ENCODE measurements around the gene SCN8A.

SCN8A gene

GRCh38 chr12:51669271-51669670, 78.2 kb downstream of the SCN8A start:
- H3K4me3 ChIP-seq (ENCODE audit: low read depth, low read length), result no peak overlapping the region
- H3K4me1 ChIP-seq (ENCODE audit: control insufficient read depth, insufficient read depth, low read length, unreplicated experiment), result peaks cover 10% of the 10 kb centered on the region
- H3K27ac ChIP-seq (ENCODE audit: low read depth, low read length), result no peak overlapping the region
- H2AFZ ChIP-seq (ENCODE audit: low read length, unreplicated experiment), result no peak overlapping the region
- H3K79me2 ChIP-seq (ENCODE audit: control insufficient read depth, insufficient read depth, low read length, unreplicated experiment), result no peaks in the 10 kb centered on the region
- no peaks in the 10 kb centered on the region for H3K36me3 ChIP-seq (ENCODE audit: insufficient read depth, low read length)
- no peaks in the 10 kb centered on the region for H3K27me3 ChIP-seq (ENCODE audit: insufficient read depth, low read length)

- Histone ChIP-seq H3K36me3 (ENCODE audit: insufficient read depth, low read length) (no peaks in the 10 kb centered on the region), H3K4me1 (ENCODE audit: control insufficient read depth, insufficient read depth, low read length, unreplicated experiment) (peaks cover 10% of the 10 kb centered on the region), H3K27me3 (ENCODE audit: insufficient read depth, low read length) (no peaks in the 10 kb centered on the region), H2AFZ (ENCODE audit: low read length, unreplicated experiment) (no peak overlapping the region), H3K4me3 (ENCODE audit: low read depth, low read length) (no peak overlapping the region), H3K27ac (ENCODE audit: low read depth, low read length) (no peak overlapping the region), H3K79me2 (ENCODE audit: control insufficient read depth, insufficient read depth, low read length, unreplicated experiment) (no peaks in the 10 kb centered on the region)
Observed at GRCh38 chr12:51669996-51670395, 79.0 kb downstream of the SCN8A start.

- no peaks in the 10 kb centered on the region for H3K27me3 ChIP-seq (ENCODE audit: insufficient read depth, low read length)
- no peak overlapping the region for H3K4me3 ChIP-seq (ENCODE audit: low read depth, low read length)
- H3K36me3 ChIP-seq (ENCODE audit: insufficient read depth, low read length), result no peaks in the 10 kb centered on the region
- no peaks in the 10 kb centered on the region for H3K79me2 ChIP-seq (ENCODE audit: control insufficient read depth, insufficient read depth, low read length, unreplicated experiment)
- no peak overlapping the region for H3K27ac ChIP-seq (ENCODE audit: low read depth, low read length)
- H2AFZ ChIP-seq (ENCODE audit: low read length, unreplicated experiment), result no peak overlapping the region
- peaks cover 10% of the 10 kb centered on the region for H3K4me1 ChIP-seq (ENCODE audit: control insufficient read depth, insufficient read depth, low read length, unreplicated experiment)
Observed at GRCh38 chr12:51672334-51672733, 81.3 kb downstream of the SCN8A start.

GRCh38 chr12:51675071-51675803, 84.2 kb downstream of the SCN8A start:
- no peaks in the 10 kb centered on the region for H3K36me3 ChIP-seq (ENCODE audit: insufficient read depth, low read length)
- no peaks in the 10 kb centered on the region for H3K27me3 ChIP-seq (ENCODE audit: insufficient read depth, low read length)
- H3K27ac ChIP-seq (ENCODE audit: low read depth, low read length), result no peak overlapping the region
- H3K4me3 ChIP-seq (ENCODE audit: low read depth, low read length), result no peak overlapping the region
- peaks cover 14% of the 10 kb centered on the region for H3K4me1 ChIP-seq (ENCODE audit: control insufficient read depth, insufficient read depth, low read length, unreplicated experiment)
- H2AFZ ChIP-seq (ENCODE audit: low read length, unreplicated experiment), result no peak overlapping the region
- no peaks in the 10 kb centered on the region for H3K79me2 ChIP-seq (ENCODE audit: control insufficient read depth, insufficient read depth, low read length, unreplicated experiment)

GRCh38 chr12:51676875-51677274, 85.8 kb downstream of the SCN8A start:
- Histone ChIP-seq H3K4me1 (ENCODE audit: control insufficient read depth, insufficient read depth, low read length, unreplicated experiment) (peaks cover 13% of the 10 kb centered on the region), H3K79me2 (ENCODE audit: control insufficient read depth, insufficient read depth, low read length, unreplicated experiment) (no peaks in the 10 kb centered on the region), H3K27ac (ENCODE audit: low read depth, low read length) (no peak overlapping the region), H2AFZ (ENCODE audit: low read length, unreplicated experiment) (no peak overlapping the region), H3K27me3 (ENCODE audit: insufficient read depth, low read length) (no peaks in the 10 kb centered on the region), H3K36me3 (ENCODE audit: insufficient read depth, low read length) (no peaks in the 10 kb centered on the region), H3K4me3 (ENCODE audit: low read depth, low read length) (no peak overlapping the region)

- Histone ChIP-seq H3K36me3 (ENCODE audit: insufficient read depth, low read length) (no peaks in the 10 kb centered on the region), H3K4me3 (ENCODE audit: low read depth, low read length) (no peak overlapping the region), H3K27ac (ENCODE audit: low read depth, low read length) (no peak overlapping the region), H3K27me3 (ENCODE audit: insufficient read depth, low read length) (no peaks in the 10 kb centered on the region), H2AFZ (ENCODE audit: low read length, unreplicated experiment) (no peak overlapping the region), H3K4me1 (ENCODE audit: control insufficient read depth, insufficient read depth, low read length, unreplicated experiment) (peaks cover 8% of the 10 kb centered on the region), H3K79me2 (ENCODE audit: control insufficient read depth, insufficient read depth, low read length, unreplicated experiment) (no peaks in the 10 kb centered on the region)
Observed at GRCh38 chr12:51677284-51677968, 86.4 kb downstream of the SCN8A start.

GRCh38 chr12:51678086-51678724, 87.2 kb downstream of the SCN8A start:
- Histone ChIP-seq H3K4me3 (ENCODE audit: low read depth, low read length) (no peak overlapping the region), H2AFZ (ENCODE audit: low read length, unreplicated experiment) (no peak overlapping the region), H3K79me2 (ENCODE audit: control insufficient read depth, insufficient read depth, low read length, unreplicated experiment) (no peaks in the 10 kb centered on the region)

GRCh38 chr12:51682981-51683380, 91.9 kb downstream of the SCN8A start:
- Histone ChIP-seq H3K27me3 (ENCODE audit: insufficient read depth, low read length) (no peaks in the 10 kb centered on the region), H3K4me3 (ENCODE audit: low read depth, low read length) (no peak overlapping the region), H3K4me1 (ENCODE audit: control insufficient read depth, insufficient read depth, low read length, unreplicated experiment) (peaks cover 49% of the 10 kb centered on the region), H3K79me2 (ENCODE audit: control insufficient read depth, insufficient read depth, low read length, unreplicated experiment) (no peaks in the 10 kb centered on the region), H3K36me3 (ENCODE audit: insufficient read depth, low read length) (no peaks in the 10 kb centered on the region), H3K27ac (ENCODE audit: low read depth, low read length) (no peak overlapping the region), H2AFZ (ENCODE audit: low read length, unreplicated experiment) (no peak overlapping the region)

More at GRCh38 chr12:51678086-51678724, 87.2 kb downstream of the SCN8A start:
- Histone ChIP-seq H3K27me3 (ENCODE audit: insufficient read depth, low read length) (no peaks in the 10 kb centered on the region), H3K36me3 (ENCODE audit: insufficient read depth, low read length) (no peaks in the 10 kb centered on the region), H3K27ac (ENCODE audit: low read depth, low read length) (no peak overlapping the region), H3K4me1 (ENCODE audit: control insufficient read depth, insufficient read depth, low read length, unreplicated experiment) (peaks cover 10% of the 10 kb centered on the region)

GRCh38 chr12:51683763-51684357, 92.8 kb downstream of the SCN8A start:
- peak overlapping the region; percentile 61 for H3K27ac ChIP-seq (ENCODE audit: low read depth, low read length)

GRCh38 chr12:51686727-51687126, 95.7 kb downstream of the SCN8A start:
- Histone ChIP-seq H3K4me3 (ENCODE audit: low read depth, low read length) (peak overlapping the region; percentile 45), H3K27ac (ENCODE audit: low read depth, low read length) (peak overlapping the region; percentile 45), H3K27me3 (ENCODE audit: insufficient read depth, low read length) (no peaks in the 10 kb centered on the region)

More at GRCh38 chr12:51683763-51684357, 92.8 kb downstream of the SCN8A start:
- H3K4me1 ChIP-seq (ENCODE audit: control insufficient read depth, insufficient read depth, low read length, unreplicated experiment), result peaks cover 55% of the 10 kb centered on the region
- no peaks in the 10 kb centered on the region for H3K27me3 ChIP-seq (ENCODE audit: insufficient read depth, low read length)
- no peaks in the 10 kb centered on the region for H3K36me3 ChIP-seq (ENCODE audit: insufficient read depth, low read length)
- peak overlapping the region; percentile 37; the same call in 1 of the 2 replicates for H3K4me3 ChIP-seq (ENCODE audit: low read depth, low read length)
- H2AFZ ChIP-seq (ENCODE audit: low read length, unreplicated experiment), result peak overlapping the region; percentile 52
- H3K79me2 ChIP-seq (ENCODE audit: control insufficient read depth, insufficient read depth, low read length, unreplicated experiment), result no peaks in the 10 kb centered on the region

More at GRCh38 chr12:51686727-51687126, 95.7 kb downstream of the SCN8A start:
- H3K36me3 ChIP-seq (ENCODE audit: insufficient read depth, low read length), result no peaks in the 10 kb centered on the region
- no peaks in the 10 kb centered on the region for H3K79me2 ChIP-seq (ENCODE audit: control insufficient read depth, insufficient read depth, low read length, unreplicated experiment)
- no peak overlapping the region for H2AFZ ChIP-seq (ENCODE audit: low read length, unreplicated experiment)
- H3K4me1 ChIP-seq (ENCODE audit: control insufficient read depth, insufficient read depth, low read length, unreplicated experiment), result peaks cover 51% of the 10 kb centered on the region

Data from ACC112 (cell line).